Head of caudate nucleus (tissue), 42 donors: ENCODE measurements around the gene VTI1A.

Experiments
- DNase-seq, 42 donors: peaks; one replicate each; pipeline versions ENCODE4 v3.0.0 to v3.0.0-alpha.2; 2020 to 2021; ENCODE audit warnings: mixed read lengths in 7 of 42
- intact Hi-C: fragments of 100-400 bp; cut with DNase I; formaldehyde crosslinking; loops from one replicate; pipeline ENCODE4 v1.15.0; 2022

Gene VTI1A

GRCh38 chr10:112653851-112654250, 206.8 kb downstream of the VTI1A start:
- intact Hi-C loops: no loop called here
- no peak for DNase-seq

- DNase-seq: no peak
- intact Hi-C loops: no loop called here
Observed at GRCh38 chr10:112654794-112655193, 207.8 kb downstream of the VTI1A start.

- DNase-seq: no peak
- intact Hi-C loops: no loop called here
Observed at GRCh38 chr10:112655722-112656121, 208.7 kb downstream of the VTI1A start.

GRCh38 chr10:112658465-112658864, 211.4 kb downstream of the VTI1A start:
- intact Hi-C loops: no loop called here
- DNase-seq: no peak

DNA sequence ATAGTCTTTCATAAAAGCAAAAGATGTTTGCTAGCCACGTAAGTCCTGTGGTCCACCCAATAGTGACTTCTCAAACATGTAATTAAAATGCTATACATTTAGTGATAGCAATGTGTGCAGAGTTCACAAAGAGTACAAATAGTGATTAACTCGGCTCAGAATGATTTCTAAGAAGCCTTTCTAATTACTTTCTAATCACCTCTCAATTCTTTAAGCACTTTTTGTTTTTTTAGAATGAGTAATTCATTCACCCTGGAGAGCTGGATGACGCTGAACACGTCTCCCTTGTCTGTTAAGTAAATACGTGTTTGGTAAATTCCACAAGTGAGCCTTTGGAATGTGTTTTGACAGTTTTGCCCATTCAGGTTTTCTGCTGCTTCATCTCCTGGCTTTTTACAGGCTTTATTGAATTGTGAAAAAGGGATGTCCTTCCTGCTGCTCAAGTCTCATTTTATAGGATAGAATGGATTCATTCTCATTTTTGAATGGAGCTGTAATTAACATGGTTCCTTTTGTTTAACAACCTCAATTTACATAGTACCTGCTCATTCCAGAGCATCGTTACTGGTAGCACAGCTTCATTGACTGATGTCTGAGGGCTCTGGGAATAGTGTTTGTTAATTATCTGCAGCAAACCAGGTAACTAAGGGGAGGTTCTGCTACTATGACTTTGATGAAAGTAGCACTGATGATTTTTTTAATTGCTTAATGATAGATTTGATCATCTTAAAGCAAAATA, 212.1 kb downstream of the VTI1A start:
- intact Hi-C loops: no loop called here
- no peak for DNase-seq

- DNase-seq: no peak
- intact Hi-C loops: no loop called here
Observed at GRCh38 chr10:112663234-112664125, 216.5 kb downstream of the VTI1A start.

GRCh38 chr10:112666094-112666493, 219.1 kb downstream of the VTI1A start:
- DNase-seq: no peak
- intact Hi-C loops: no loop called here

- DNase-seq: no peak
- intact Hi-C loops: no loop called here
Observed at GRCh38 chr10:112669989-112670388, 223.0 kb downstream of the VTI1A start.

DNA sequence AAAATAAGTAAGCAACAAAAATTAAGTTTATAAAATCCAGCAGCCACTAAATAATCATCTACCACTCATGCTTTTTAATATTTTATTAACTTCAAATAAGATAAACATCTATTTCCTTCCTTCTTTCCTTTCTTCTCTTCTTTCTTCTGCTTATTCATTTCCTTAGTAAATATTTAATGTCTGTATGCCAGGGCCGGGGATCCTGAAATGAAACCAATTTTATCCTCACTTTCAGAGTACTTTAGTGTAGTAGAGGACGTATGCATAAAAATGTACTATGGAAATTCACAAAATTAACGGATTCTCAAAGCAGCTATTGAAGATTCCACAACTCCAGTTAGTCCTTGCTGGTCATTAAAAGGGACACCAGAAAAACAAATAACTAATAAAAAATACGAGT, 224.7 kb downstream of the VTI1A start:
- intact Hi-C loops: no loop called here
- no peak for DNase-seq

DNA sequence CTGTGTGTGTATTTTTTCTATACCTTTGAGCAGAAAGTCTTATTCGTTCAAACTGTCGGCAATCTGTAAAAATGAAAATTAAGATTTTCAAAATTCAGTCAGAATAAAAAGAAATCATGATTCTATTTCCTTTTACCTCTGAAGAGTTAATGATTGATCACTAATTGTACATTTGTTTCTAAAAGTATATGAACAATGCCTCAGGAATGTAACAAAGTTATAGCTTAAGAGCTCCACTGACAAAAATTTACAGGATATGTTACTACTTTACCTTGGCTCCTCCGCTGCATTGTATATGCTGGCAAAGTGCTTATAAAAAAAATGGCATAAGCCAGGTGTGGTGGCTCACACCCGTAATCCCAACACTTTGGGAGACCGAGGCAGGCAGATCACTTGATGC, 225.7 kb downstream of the VTI1A start:
- intact Hi-C loops: no loop called here
- no peak for DNase-seq

DNA sequence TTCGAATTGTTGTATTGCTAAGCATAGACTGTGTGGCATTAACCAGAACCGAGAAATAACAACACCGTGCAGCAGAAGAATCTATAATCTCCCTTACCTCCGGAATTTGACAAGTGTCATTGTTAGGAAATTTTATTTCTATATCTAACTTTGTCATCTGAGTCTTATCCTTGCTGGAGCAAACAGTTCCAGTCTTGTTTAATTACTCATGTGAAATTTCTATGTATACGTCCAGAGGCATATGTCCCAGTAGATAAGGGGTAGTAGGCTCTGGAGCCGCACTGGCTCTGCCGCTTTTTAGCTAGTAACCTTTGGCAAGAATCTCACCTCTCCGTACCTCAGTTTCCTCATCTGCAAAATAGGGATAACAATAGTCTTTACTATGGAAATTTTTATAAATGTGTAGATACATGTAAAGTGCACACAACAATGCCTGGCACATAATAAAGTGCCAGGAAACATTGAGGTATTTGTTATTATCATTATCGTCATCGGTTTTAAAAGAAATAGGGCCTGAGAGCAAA, 228.6 kb downstream of the VTI1A start:
- DNase-seq: no peak
- intact Hi-C loops: no loop called here

GRCh38 chr10:112677689-112678088, 230.7 kb downstream of the VTI1A start:
- intact Hi-C loops: no loop called here

DNA sequence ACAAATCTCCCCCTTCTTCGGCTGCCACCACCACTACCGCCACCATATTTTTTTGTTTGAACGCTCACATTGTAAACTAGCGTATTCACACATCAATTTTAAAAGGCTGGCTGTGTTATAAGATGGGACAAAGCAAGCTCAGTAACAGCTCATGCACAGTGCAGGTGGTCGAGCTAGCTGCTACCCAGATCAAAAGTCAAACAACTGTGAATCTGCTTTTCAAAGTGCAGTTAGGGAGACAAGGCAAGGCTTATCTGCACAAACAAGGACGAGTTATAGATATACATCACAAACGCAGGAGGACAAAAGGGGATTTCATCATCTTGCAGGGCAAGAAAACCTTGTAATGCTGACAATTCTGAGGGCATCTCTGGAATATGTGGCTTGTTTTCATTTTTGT, 231.6 kb downstream of the VTI1A start:
- intact Hi-C loops: no loop called here
- DNase-seq: peak in 4 of 42 donors; percentile 4 to 29 (median 13)

More at GRCh38 chr10:112677689-112678088, 230.7 kb downstream of the VTI1A start:
- no peak for DNase-seq

- DNase-seq: no peak
- intact Hi-C loops: no loop called here
Observed at GRCh38 chr10:112678987-112679386, 232.0 kb downstream of the VTI1A start.

- intact Hi-C loops: no loop called here
- DNase-seq: no peak
Observed at GRCh38 chr10:112679392-112679791, 232.4 kb downstream of the VTI1A start.

- intact Hi-C loops: no loop called here
- DNase-seq: no peak
Observed at GRCh38 chr10:112680586-112680985, 233.6 kb downstream of the VTI1A start.

DNA sequence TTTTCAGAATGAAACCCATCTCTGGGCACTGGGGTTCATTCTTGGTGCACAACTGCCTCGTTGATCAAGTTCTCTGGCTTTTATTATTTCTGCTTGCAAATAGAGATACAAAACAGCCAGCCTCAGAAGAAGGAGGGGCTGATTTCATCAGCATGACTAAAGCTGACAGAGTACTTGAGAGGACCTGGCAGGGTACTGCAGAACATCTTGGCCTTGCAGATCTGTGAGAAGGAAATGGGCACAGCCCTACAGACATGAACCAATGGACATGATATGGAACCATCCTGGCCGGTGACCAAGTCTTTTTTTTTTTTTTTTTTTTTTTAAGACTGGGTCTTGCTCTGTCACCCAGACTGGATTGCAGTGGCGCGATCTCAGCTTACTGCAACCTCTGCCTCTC, 240.6 kb downstream of the VTI1A start:
- intact Hi-C loops: no loop called here

DNA sequence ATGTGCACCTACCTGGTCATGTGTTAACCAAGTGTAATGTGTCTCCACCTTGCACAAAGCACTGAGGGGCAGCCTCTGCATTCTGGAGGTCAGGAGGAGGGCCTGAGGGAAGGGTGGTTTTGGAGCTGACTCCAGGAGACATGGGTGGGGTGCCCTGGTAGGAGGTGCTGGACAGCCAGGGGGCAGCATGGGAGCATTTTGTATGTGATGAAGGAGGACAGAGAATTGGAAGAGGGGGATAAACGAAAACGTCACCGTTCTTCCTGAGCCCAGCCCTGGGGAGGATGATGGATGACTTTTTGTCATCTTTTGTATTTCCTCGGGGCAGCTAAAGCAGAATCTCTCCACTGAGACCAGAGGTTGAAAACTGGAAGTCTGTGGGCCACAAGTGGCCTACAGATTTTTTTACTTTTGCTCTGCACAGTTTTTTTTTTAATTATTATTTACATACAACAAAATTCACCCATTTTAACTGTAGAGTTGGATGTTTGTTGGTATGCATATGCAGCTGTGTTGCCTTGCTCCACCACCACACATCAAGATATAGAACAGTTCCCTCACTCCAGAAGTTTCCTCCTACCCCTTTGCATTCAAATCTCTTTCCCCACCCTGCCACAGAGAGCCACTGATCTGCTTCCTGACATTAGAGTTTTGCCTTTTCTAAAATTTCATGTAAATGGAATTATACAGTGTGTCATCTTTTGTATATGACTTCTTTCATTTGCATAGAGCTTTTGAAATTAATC, 242.5 kb downstream of the VTI1A start:
- DNase-seq: peak in 9 of 42 donors; percentile 11 to 53 (median 16)
- intact Hi-C loops: no loop called here

More for the DNA sequence above, 240.6 kb downstream of the VTI1A start:
- no peak for DNase-seq

GRCh38 chr10:112695539-112695938, 248.5 kb downstream of the VTI1A start:
- intact Hi-C loops: no loop called here
- DNase-seq: no peak
